ENCODE data around the gene HFM1.

- TF ChIP-seq, protein P1, sequence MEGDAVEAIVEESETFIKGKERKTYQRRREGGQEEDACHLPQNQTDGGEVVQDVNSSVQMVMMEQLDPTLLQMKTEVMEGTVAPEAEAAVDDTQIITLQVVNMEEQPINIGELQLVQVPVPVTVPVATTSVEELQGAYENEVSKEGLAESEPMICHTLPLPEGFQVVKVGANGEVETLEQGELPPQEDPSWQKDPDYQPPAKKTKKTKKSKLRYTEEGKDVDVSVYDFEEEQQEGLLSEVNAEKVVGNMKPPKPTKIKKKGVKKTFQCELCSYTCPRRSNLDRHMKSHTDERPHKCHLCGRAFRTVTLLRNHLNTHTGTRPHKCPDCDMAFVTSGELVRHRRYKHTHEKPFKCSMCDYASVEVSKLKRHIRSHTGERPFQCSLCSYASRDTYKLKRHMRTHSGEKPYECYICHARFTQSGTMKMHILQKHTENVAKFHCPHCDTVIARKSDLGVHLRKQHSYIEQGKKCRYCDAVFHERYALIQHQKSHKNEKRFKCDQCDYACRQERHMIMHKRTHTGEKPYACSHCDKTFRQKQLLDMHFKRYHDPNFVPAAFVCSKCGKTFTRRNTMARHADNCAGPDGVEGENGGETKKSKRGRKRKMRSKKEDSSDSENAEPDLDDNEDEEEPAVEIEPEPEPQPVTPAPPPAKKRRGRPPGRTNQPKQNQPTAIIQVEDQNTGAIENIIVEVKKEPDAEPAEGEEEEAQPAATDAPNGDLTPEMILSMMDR (conservative IDR thresholded peaks at IDR 0.05; ENCODE audit: low read length): no peak
- TF ChIP-seq EZH2phosphoT487 (IDR thresholded peaks at IDR 0.05; ENCODE audit: borderline replicate concordance, low read depth, low read length): no peak
Observed at GRCh38 chr1:91335603-91336002, 69.0 kb downstream of the HFM1 start.

All from OCI-LY7 (cell line).